Body of pancreas (tissue), 4 donors: Measurements from ENCODE around the gene PIK3R4.

Experiments used
- CTCF ChIP-seq, 7 experiments: fragments of 450-650 bp in 4 of 7; fragments of 200-600 bp in 3 of 7; sonication (generic) in 3 of 7; IDR thresholded peaks; one replicate each; pipeline ENCODE4 v1.5.1; 2016 to 2019; ENCODE audit warnings: antibody characterized with exemption in 7 of 7
- POLR2A ChIP-seq, 3 donors: fragments of 450-650 bp; IDR thresholded peaks; one replicate each; pipeline ENCODE4 v1.6.1; 2016; ENCODE audit warnings: antibody characterized with exemption in 3 of 3, mild to moderate bottlenecking in 2 of 3

- TF ChIP-seq POLR2A (IDR thresholded peaks at IDR 0.05) = no peak
- no peak for TF ChIP-seq CTCF (IDR thresholded peaks at IDR 0.05)
Observed at GRCh38 chr3:130705501-130705900, 41.1 kb downstream of the PIK3R4 start.
